ENCODE data around the gene GMNN.
A peak's percentile ranks its signal among the peaks of the same experiment; 100 is the strongest.

GMNN gene

GRCh38 chr6:24768361-24768760 is 6.4 kb upstream of the GMNN start:
- CTCF ChIA-PET, result interaction anchor here (2.2 to 5.6 kb wide), 2 partner anchors 55 to 187 kb away, joined by 10 to 52 read pairs; no protein-coding TSS in a partner anchor
- DNase-seq, result no peak
- Mint-ChIP-seq H3K9me3 (no peaks in the 10 kb centered on the region), H3K4me3 (no peak overlapping the region), H3K27me3 (no peaks in the 10 kb centered on the region), H3K36me3 (no peaks in the 10 kb centered on the region), H3K27ac (no peak overlapping the region), H3K4me1 (peaks cover 3% of the 10 kb centered on the region)

GRCh38 chr6:24775520-24776058 is 852 bp downstream of the GMNN start:
- peak; percentile 32 for DNase-seq
- Mint-ChIP-seq H3K4me3 (peak overlapping the region; percentile 98), H3K9me3 (no peaks in the 10 kb centered on the region), H3K27me3 (no peaks in the 10 kb centered on the region), H3K4me1 (peaks cover 47% of the 10 kb centered on the region), H3K27ac (peak overlapping the region; percentile 99), H3K36me3 (peaks cover 33% of the 10 kb centered on the region)
- CTCF ChIA-PET, result interaction anchor here (0.9 to 1.3 kb wide), 2 partner anchors 241 to 242 kb away, joined by 3 to 4 read pairs; no protein-coding TSS in a partner anchor

- H3K4me3 Mint-ChIP-seq, result peak overlapping the region; percentile 40
- H3K4me1 Mint-ChIP-seq, result peaks cover 50% of the 10 kb centered on the region
- peaks cover 45% of the 10 kb centered on the region for H3K36me3 Mint-ChIP-seq
- DNase-seq, result no peak
- no peak overlapping the region for H3K27ac Mint-ChIP-seq
- CTCF ChIA-PET, result no interaction called here
- H3K27me3 Mint-ChIP-seq, result no peaks in the 10 kb centered on the region
- H3K9me3 Mint-ChIP-seq, result no peaks in the 10 kb centered on the region
Measured at GRCh38 chr6:24777227-24777626, 2.5 kb downstream of the GMNN start.

- Mint-ChIP-seq H3K27me3 (no peaks in the 10 kb centered on the region), H3K27ac (no peak overlapping the region), H3K9me3 (no peaks in the 10 kb centered on the region), H3K4me1 (peaks cover 51% of the 10 kb centered on the region), H3K4me3 (peak overlapping the region; percentile 26), H3K36me3 (peaks cover 51% of the 10 kb centered on the region)
- CTCF ChIA-PET, result interaction anchor here (0.8 to 1.3 kb wide), 2 partner anchors 64 to 240 kb away, joined by 3 to 4 read pairs; no protein-coding TSS in a partner anchor
- no peak for DNase-seq
Measured at GRCh38 chr6:24778121-24778520, 3.4 kb downstream of the GMNN start.

GRCh38 chr6:24778878-24779277 is 4.1 kb downstream of the GMNN start:
- Mint-ChIP-seq H3K36me3 (peaks cover 56% of the 10 kb centered on the region), H3K4me3 (no peak overlapping the region), H3K27me3 (no peaks in the 10 kb centered on the region), H3K4me1 (peaks cover 50% of the 10 kb centered on the region), H3K27ac (no peak overlapping the region), H3K9me3 (no peaks in the 10 kb centered on the region)
- DNase-seq, result no peak
- CTCF ChIA-PET, result interaction anchor here (0.8 to 1.3 kb wide), 3 partner anchors 64 to 333 kb away, joined by 3 to 4 read pairs (median 3); no protein-coding TSS in a partner anchor

- peaks cover 47% of the 10 kb centered on the region for H3K4me1 Mint-ChIP-seq
- H3K9me3 Mint-ChIP-seq, result no peaks in the 10 kb centered on the region
- no peaks in the 10 kb centered on the region for H3K27me3 Mint-ChIP-seq
- H3K27ac Mint-ChIP-seq, result no peak overlapping the region
- H3K4me3 Mint-ChIP-seq, result no peak overlapping the region
- DNase-seq, result no peak
- H3K36me3 Mint-ChIP-seq, result peaks cover 60% of the 10 kb centered on the region
- CTCF ChIA-PET, result interaction anchor here (0.7 to 1.3 kb wide), 3 partner anchors 16 to 332 kb away, joined by 3 to 4 read pairs (median 3); no protein-coding TSS in a partner anchor
Measured at GRCh38 chr6:24779416-24780016, 4.8 kb downstream of the GMNN start.

GRCh38 chr6:24780206-24780605 is 5.5 kb downstream of the GMNN start:
- H3K27me3 Mint-ChIP-seq, result no peaks in the 10 kb centered on the region
- peaks cover 45% of the 10 kb centered on the region for H3K4me1 Mint-ChIP-seq
- H3K4me3 Mint-ChIP-seq, result no peak overlapping the region
- H3K9me3 Mint-ChIP-seq, result no peaks in the 10 kb centered on the region
- peaks cover 62% of the 10 kb centered on the region for H3K36me3 Mint-ChIP-seq
- CTCF ChIA-PET, result interaction anchor here (0.6 kb wide), 1 partner anchor 687 kb away, joined by 3 read pairs; no protein-coding TSS in a partner anchor
- H3K27ac Mint-ChIP-seq, result no peak overlapping the region
- no peak for DNase-seq

- no peak for DNase-seq
- H3K4me1 Mint-ChIP-seq, result no peaks in the 10 kb centered on the region
- H3K9me3 Mint-ChIP-seq, result no peaks in the 10 kb centered on the region
- no peak overlapping the region for H3K27ac Mint-ChIP-seq
- peaks cover 42% of the 10 kb centered on the region for H3K36me3 Mint-ChIP-seq
- CTCF ChIA-PET, result interaction anchor here (1.4 kb wide), 1 partner anchor 230 kb away, joined by 4 read pairs; no protein-coding TSS in a partner anchor
- H3K4me3 Mint-ChIP-seq, result no peak overlapping the region
- no peaks in the 10 kb centered on the region for H3K27me3 Mint-ChIP-seq
Measured at GRCh38 chr6:24788031-24788665, 13.4 kb downstream of the GMNN start.

- DNase-seq, result no peak
- Mint-ChIP-seq H3K9me3 (no peaks in the 10 kb centered on the region), H3K27me3 (no peaks in the 10 kb centered on the region), H3K27ac (no peak overlapping the region), H3K4me3 (no peak overlapping the region), H3K4me1 (peaks cover 11% of the 10 kb centered on the region), H3K36me3 (peaks cover 15% of the 10 kb centered on the region)
- CTCF ChIA-PET, result interaction anchor here (0.6 to 1.0 kb wide), 2 partner anchors 16 to 223 kb away, joined by 3 read pairs; no protein-coding TSS in a partner anchor
Measured at GRCh38 chr6:24795106-24795505, 20.4 kb downstream of the GMNN start.

GRCh38 chr6:24796616-24797290 is 22.0 kb downstream of the GMNN start:
- H3K9me3 Mint-ChIP-seq, result no peaks in the 10 kb centered on the region
- peaks cover 22% of the 10 kb centered on the region for H3K36me3 Mint-ChIP-seq
- H3K27ac Mint-ChIP-seq, result no peak overlapping the region
- CTCF ChIA-PET, result interaction anchor here (0.6 to 1.9 kb wide), 3 partner anchors 9 to 221 kb away, joined by 3 to 9 read pairs (median 3); no protein-coding TSS in a partner anchor
- H3K4me3 Mint-ChIP-seq, result no peak overlapping the region
- H3K4me1 Mint-ChIP-seq, result peaks cover 15% of the 10 kb centered on the region
- H3K27me3 Mint-ChIP-seq, result no peaks in the 10 kb centered on the region
- no peak for DNase-seq

GRCh38 chr6:24797596-24798216 is 23.0 kb downstream of the GMNN start:
- Mint-ChIP-seq H3K27ac (no peak overlapping the region), H3K9me3 (no peaks in the 10 kb centered on the region), H3K27me3 (no peaks in the 10 kb centered on the region), H3K4me1 (peaks cover 15% of the 10 kb centered on the region), H3K4me3 (no peak overlapping the region), H3K36me3 (peaks cover 28% of the 10 kb centered on the region)
- no peak for DNase-seq
- CTCF ChIA-PET, result interaction anchor here (0.6 to 1.9 kb wide), 5 partner anchors 14 to 273 kb away, joined by 3 to 9 read pairs (median 3); no protein-coding TSS in a partner anchor

- no peak for DNase-seq
- Mint-ChIP-seq H3K27ac (peak within 1 kb of the TSS; percentile 63), H3K27me3 (no peaks in the 10 kb centered on the region), H3K36me3 (peaks cover 39% of the 10 kb centered on the region), H3K4me1 (peaks cover 15% of the 10 kb centered on the region), H3K9me3 (no peaks in the 10 kb centered on the region), H3K4me3 (no peak within 1 kb of the TSS)
- CTCF ChIA-PET, result interaction anchor here (0.6 to 1.9 kb wide), 4 partner anchors 12 to 272 kb away, joined by 3 to 5 read pairs (median 3); no protein-coding TSS in a partner anchor
Measured at GRCh38 chr6:24798740-24799540, 24.2 kb downstream of the GMNN start, which contains the start of gene ARMH2. Gene ARMH2, minus strand, starts transcription at chr6:24798917. Its CDS starts 60 bp downstream, at chr6:24798857.

GRCh38 chr6:24799541-24799915 is 24.8 kb downstream of the GMNN start:
- Mint-ChIP-seq H3K27ac (peak overlapping the region; percentile 63), H3K4me3 (no peak overlapping the region), H3K4me1 (peaks cover 15% of the 10 kb centered on the region), H3K27me3 (no peaks in the 10 kb centered on the region), H3K9me3 (no peaks in the 10 kb centered on the region), H3K36me3 (peaks cover 41% of the 10 kb centered on the region)
- DNase-seq, result no peak
- CTCF ChIA-PET, result interaction anchor here (1.2 to 1.9 kb wide), 2 partner anchors 218 to 271 kb away, joined by 3 to 5 read pairs; no protein-coding TSS in a partner anchor

Measured in activated naive CD4-positive, alpha-beta T cell treated with anti-CD3 and anti-CD28 coated beads, Interleukin-2, amount 10 ng/mL, durations not matched to agents 7 days and 5 days (primary cell).